GM12878 (cell line): ENCODE data around the gene TLL1. TPM values are rescaled to one million over a fixed set of nuclear protein-coding genes. Genes with fewer than 3 reads are reported as not detected.

Source experiments
- ATAC-seq: fragments of 200-7000 bp; cut with Tn5 transposase; 3 replicates; pipeline ENCODE4 v1.9.1; 2020; ENCODE audit warnings: mild to moderate bottlenecking, moderate library complexity
- Bru-seq: library from RNA; stranded (reverse); fragments of 400-500 nt; gene quantifications from one replicate; lab custom pipeline; 2021; lab: Mats Ljungman, UMichigan
- BruChase-seq, 2 experiments: library from RNA; stranded (reverse); fragments of 400-500 nt; gene quantifications; one replicate each; lab custom pipeline; 2021; lab: Mats Ljungman, UMichigan
- BruUV-seq: library from RNA; stranded (reverse); fragments of 400-500 nt; replicated peaks from 2 replicates; lab custom pipeline; 2021; lab: Mats Ljungman, UMichigan
- CTCF ChIA-PET: fragments of 300-600 bp; sonication (Branson Sonifier 250); formaldehyde crosslinking; extraction: SDS; loops from one replicate; lab custom pipeline; 2021; ENCODE audit warnings: inconsistent platforms; lab: Yijun Ruan, JAX
- POLR2A ChIA-PET: fragments of 350-600 bp; formaldehyde crosslinking; extraction: SDS; loops from one replicate; lab custom pipeline; 2021; ENCODE audit warnings: inconsistent platforms; lab: Charles Lee
- RAD21 ChIA-PET: fragments of 300-600 bp; sonication (Branson Sonifier 250); formaldehyde crosslinking; loops from one replicate; lab custom pipeline; 2023; ENCODE audit warnings: antibody characterized with exemption; ENCODE audit not compliant: unreplicated experiment; lab: Charles Lee
- SMC1A ChIA-PET: fragments of 300-600 bp; sonication (Branson Sonifier 250); formaldehyde crosslinking; loops from one replicate; lab custom pipeline; 2023; ENCODE audit not compliant: unreplicated experiment, uncharacterized antibody; lab: Charles Lee
- DNase-seq: peaks from one replicate; pipeline ENCODE4 v3.0.0-alpha.2; 2011; ENCODE audit warnings: low read depth, low spot score
- FAIRE-seq: peaks from 3 replicates; lab custom pipeline; 2011; peaks lifted over from hg19 to GRCh38; lab: Jason Lieb, UNC
- H2AFZ ChIP-seq: 2 replicates; pipeline ENCODE4 v1.6.0; 2011; ENCODE audit warnings: low read depth, low read length, control low read depth; ENCODE audit not compliant: control insufficient read depth
- H3K27ac ChIP-seq: 2 replicates; pipeline ENCODE4 v1.5.1; 2011; ENCODE audit warnings: control low read depth; ENCODE audit not compliant: control insufficient read depth, insufficient read depth
- H3K27me3 ChIP-seq, 2 experiments: replicated peaks in 1 of 2; 2 replicates each; pipeline versions ENCODE4 v1.6.0 to v1.6.1; 2011; ENCODE audit warnings: low read length in 1 of 2; ENCODE audit not compliant: control insufficient read depth in 2 of 2, insufficient read depth in 2 of 2
- H3K36me3 ChIP-seq, 2 experiments: 2 replicates each; pipeline ENCODE4 v1.5.1; 2011; ENCODE audit warnings: low read length in 1 of 2; ENCODE audit not compliant: control insufficient read depth in 2 of 2, insufficient read depth in 2 of 2
- H3K4me1 ChIP-seq: 2 replicates; pipeline ENCODE4 v1.6.1; 2011; ENCODE audit warnings: mild to moderate bottlenecking, low read length, moderate library complexity, mixed read lengths; ENCODE audit not compliant: control insufficient read depth, insufficient read depth
- H3K4me2 ChIP-seq: 2 replicates; pipeline ENCODE4 v1.6.0; 2011; ENCODE audit warnings: control low read depth; ENCODE audit not compliant: control insufficient read depth, insufficient read depth
- H3K4me3 ChIP-seq: fragments of 200-600 bp; sonication (generic); 2 replicates; pipeline ENCODE4 v1.5.1; 2016
- H3K79me2 ChIP-seq: 2 replicates; pipeline ENCODE4 v1.6.0; 2011; ENCODE audit warnings: low read length; ENCODE audit not compliant: control insufficient read depth, insufficient read depth
- H3K9ac ChIP-seq: 2 replicates; pipeline ENCODE4 v1.8.0; 2011; ENCODE audit warnings: low read length, control low read depth, mixed read lengths; ENCODE audit not compliant: control insufficient read depth, insufficient read depth
- H3K9me3 ChIP-seq: replicated peaks from 3 replicates; pipeline ENCODE4 v1.5.1; 2011; ENCODE audit warnings: mild to moderate bottlenecking, low read length; ENCODE audit not compliant: control insufficient read depth, insufficient read depth
- H4K20me1 ChIP-seq: 2 replicates; pipeline ENCODE4 v1.6.0; 2011; ENCODE audit not compliant: control insufficient read depth, insufficient read depth
- SMAD5 ChIP-seq: IDR thresholded peaks from 2 replicates; pipeline ENCODE4 v1.6.1; 2016; ENCODE audit warnings: antibody characterized with exemption, low read depth
- WGBS: methylation state at CpG from one replicate; pipeline ENCODE4 v1.1.6; 2016; ENCODE audit warnings: low lambda C conversion rate; ENCODE audit not compliant: insufficient replicate concordance, insufficient coverage; ENCODE audit errors: missing lambda C conversion rate; 5-methylcytosine and 5-hydroxymethylcytosine counted together
- in situ Hi-C: fragments of 300-500 bp; cut with MboI; formaldehyde crosslinking; loops from 9 replicates; pipeline ENCODE4 v1.14.3; 2018; ENCODE audit warnings: mixed read lengths
- intact Hi-C: fragments of 100-400 bp; cut with micrococcal nuclease; formaldehyde crosslinking; loops from one replicate; pipeline ENCODE4 v1.14.2; 2022; ENCODE audit not compliant: unreplicated experiment
- long read RNA-seq, 2 experiments: library from polyadenylated mRNA; unstranded; transcript quantifications; one replicate each; pipeline ENCODE4 v2.0.0, GENCODE V29; 2019 to 2020
- polyA minus RNA-seq, 3 experiments: library from RNA; depleted of rRNA, polyadenylated mRNA; stranded (reverse); fragments of >200 nt; gene quantifications; 2 replicates each; pipeline ENCODE4 v1.2.3, GENCODE V29; 2011
- polyA plus RNA-seq, 11 experiments: library from polyadenylated mRNA; depleted of rRNA in 4 of 11; unstranded in 6 of 11; stranded (reverse) in 5 of 11; fragments of >200 nt; fragmentation: Nextera tagmentation in 4 of 11; fragmentation: Illumina TruSeq in 1 of 11; extraction: Ambion mirVana in 4 of 11; extraction: Trizol in 1 of 11; gene quantifications; 1 replicate in 1 of 11; 2 replicates in 10 of 11; pipeline versions ENCODE4 v1.2.1 to v1.2.3, GENCODE V29; 2011 to 2016; ENCODE audit warnings: inconsistent platforms in 2 of 11, missing spikeins in 2 of 11, low read depth in 1 of 11
- total RNA-seq, 4 experiments: library from RNA; depleted of rRNA in 3 of 4; stranded (reverse); fragments of >200 nt in 3 of 4; fragmentation: Illumina TruSeq in 1 of 4; extraction: Trizol in 1 of 4; gene quantifications; 2 replicates each; pipeline versions ENCODE4 v1.2.1 to v1.2.3, GENCODE V29; 2013 to 2021
- TF ChIP-seq, protein P1 (sequence below): fragments of 450-650 bp; IDR thresholded peaks from 2 replicates; pipeline ENCODE4 v1.6.1; 2018; ENCODE audit warnings: borderline replicate concordance, mild to moderate bottlenecking; ENCODE audit not compliant: partially characterized antibody

The TLL1 gene
- 0.04 TPM in 1 of 2 replicates, not detected in the other for total RNA-seq (2013; cell fraction: nucleolus; rRNA removed)
- total RNA-seq (2014; rRNA removed): 0.06 and 0.11 TPM in 2 replicates
- 0.04 TPM in 1 of 2 replicates, not detected in the other for total RNA-seq (2014; rRNA removed; fragmentation: Illumina TruSeq; extraction: Trizol)
- 0.05 and 0.11 TPM in 2 replicates for total RNA-seq (2021)
- polyA plus RNA-seq (2011; ENCODE audit: low read depth): not detected
- polyA plus RNA-seq (2011; rRNA removed): 0.31 and 0.45 TPM in 2 replicates
- 0.10 TPM in 2 replicates for polyA plus RNA-seq (2011; cell fraction: cytosol; rRNA removed)
- polyA plus RNA-seq (2011; cell fraction: nucleus; rRNA removed): 0.19 and 0.24 TPM in 2 replicates
- not detected in 2 replicates for polyA plus RNA-seq (2012)
- 0.03 and 0.08 TPM in 2 replicates for polyA plus RNA-seq (2014; fragmentation: Illumina TruSeq; extraction: Trizol)
- polyA plus RNA-seq (2014; fragmentation: Nextera tagmentation; extraction: Ambion mirVana): under 1 TPM in 1 of 2 experiments, not detected in 1; 0.02 TPM
- polyA plus RNA-seq (2014; rRNA removed): 0.04 TPM in 1 of 2 replicates, not detected in the other
- under 1 TPM in 1 of 2 experiments, not detected in 1; 0.05 TPM for polyA plus RNA-seq (2016; fragmentation: Nextera tagmentation; extraction: Ambion mirVana)
- polyA minus RNA-seq (2011; rRNA and poly(A)+ RNA removed): 0.57 and 0.80 TPM in 2 replicates
- polyA minus RNA-seq (2011; cell fraction: cytosol; rRNA and poly(A)+ RNA removed): 0.13 TPM in 1 of 2 replicates, not detected in the other
- 0.12 and 0.29 TPM in 2 replicates for polyA minus RNA-seq (2011; cell fraction: nucleus; rRNA and poly(A)+ RNA removed)
- Bru-seq, nascent RNA: percentile 18 among the genes with signal in this experiment
- BruChase-seq, experiment 1, labeled RNA remaining after a 6-hour chase: percentile 5 among the genes with signal in this experiment
- BruChase-seq, experiment 2, labeled RNA remaining after a 2-hour chase: percentile 7 among the genes with signal in this experiment
- long read RNA-seq, experiment 1: 0 reads
- long read RNA-seq, experiment 2, partial matches to known transcripts: 0 of 6 reads
- long read RNA-seq, experiment 2, other reads (novel, unspliced or antisense): 6 of 6 reads

GRCh38 chr4:165872461-165873297 is at the start of gene TLL1:
Gene TLL1, plus strand, starts transcription at chr4:165873237. Its CDS starts 668 bp downstream, at chr4:165873905.
- in situ Hi-C loops: no loop called here
- ChIA-PET POLR2A (no interaction called here), CTCF (no interaction called here), SMC1A (no interaction called here), RAD21 (interaction anchor here (1.3 kb wide), 1 partner anchor 72 kb away, joined by 4 read pairs; no protein-coding TSS in a partner anchor)
- Histone ChIP-seq H3K9me3 (no peaks in the 10 kb centered on the region), H2AFZ (no peak within 1 kb of the TSS), H3K27ac (no peak within 1 kb of the TSS), H3K9ac (no peak within 1 kb of the TSS), H3K36me3 (no peaks in the 10 kb centered on the region), H3K4me2 (no peak within 1 kb of the TSS), H3K4me3 (no peak within 1 kb of the TSS), H3K4me1 (no peaks in the 10 kb centered on the region), H3K79me2 (no peaks in the 10 kb centered on the region), H4K20me1 (no peaks in the 10 kb centered on the region), H3K27me3 (peaks cover 1 to 8% of the 10 kb centered on the region in 2 experiments; a peak in 3 of 4 replicates)
- no TSS peak for BruUV-seq
- intact Hi-C loops: no loop called here
- FAIRE-seq (no peak), ATAC-seq (no peak), DNase-seq (no peak)
- no peak for TF ChIP-seq SMAD5
- TF ChIP-seq, protein P1, sequence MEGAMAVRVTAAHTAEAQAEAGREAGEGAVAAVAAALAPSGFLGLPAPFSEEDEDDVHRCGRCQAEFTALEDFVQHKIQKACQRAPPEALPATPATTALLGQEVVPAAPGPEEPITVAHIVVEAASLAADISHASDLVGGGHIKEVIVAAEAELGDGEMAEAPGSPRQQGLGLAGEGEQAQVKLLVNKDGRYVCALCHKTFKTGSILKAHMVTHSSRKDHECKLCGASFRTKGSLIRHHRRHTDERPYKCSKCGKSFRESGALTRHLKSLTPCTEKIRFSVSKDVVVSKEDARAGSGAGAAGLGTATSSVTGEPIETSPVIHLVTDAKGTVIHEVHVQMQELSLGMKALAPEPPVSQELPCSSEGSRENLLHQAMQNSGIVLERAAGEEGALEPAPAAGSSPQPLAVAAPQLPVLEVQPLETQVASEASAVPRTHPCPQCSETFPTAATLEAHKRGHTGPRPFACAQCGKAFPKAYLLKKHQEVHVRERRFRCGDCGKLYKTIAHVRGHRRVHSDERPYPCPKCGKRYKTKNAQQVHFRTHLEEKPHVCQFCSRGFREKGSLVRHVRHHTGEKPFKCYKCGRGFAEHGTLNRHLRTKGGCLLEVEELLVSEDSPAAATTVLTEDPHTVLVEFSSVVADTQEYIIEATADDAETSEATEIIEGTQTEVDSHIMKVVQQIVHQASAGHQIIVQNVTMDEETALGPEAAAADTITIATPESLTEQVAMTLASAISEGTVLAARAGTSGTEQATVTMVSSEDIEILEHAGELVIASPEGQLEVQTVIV: no peak
- 13% methylated on average over 24 of the region's 24 CpGs for WGBS
